C4-2B (cell line): ENCODE results near the gene OR6X1.
"Not testable (repeated sequence)": the region's sequence is repeated elsewhere in the genome, so short reads cannot be mapped to it uniquely, and the experiment has no call there.

Experiments used
- H3K27ac ChIP-seq: fragments of 450-650 bp; 2 replicates; pipeline ENCODE4 v1.5.1; 2017
- CTCF ChIP-seq: fragments of 450-650 bp; conservative IDR thresholded peaks from 2 replicates; pipeline ENCODE4 v1.5.1; 2017; ENCODE audit warnings: mild to moderate bottlenecking
- ZFX ChIP-seq: fragments of 450-650 bp; IDR thresholded peaks from 2 replicates; pipeline ENCODE4 v1.6.1; 2017

The OR6X1 gene

GRCh38 chr11:123718469-123718868 lies 35.8 kb downstream of the OR6X1 start:
- H3K27ac ChIP-seq = no peak overlapping the region
- TF ChIP-seq ZFX (no peak), CTCF (no peak)

- H3K27ac ChIP-seq = no peak overlapping the region
- TF ChIP-seq ZFX = no peak
- no peak for TF ChIP-seq CTCF
These were observed 36.3 kb downstream of the OR6X1 start for GRCh38 chr11:123718063-123718462.

- H3K27ac ChIP-seq = not testable (repeated sequence)
These were observed 41.7 kb downstream of the OR6X1 start for GRCh38 chr11:123712627-123713026.

GRCh38 chr11:123707606-123708205 lies 46.6 kb downstream of the OR6X1 start:
- TF ChIP-seq ZFX (no peak), CTCF (peak; percentile 86)
- no peak overlapping the region for H3K27ac ChIP-seq

GRCh38 chr11:123707206-123707605 lies 47.1 kb downstream of the OR6X1 start:
- H3K27ac ChIP-seq = no peak overlapping the region
- TF ChIP-seq ZFX = no peak
- TF ChIP-seq CTCF = no peak

GRCh38 chr11:123704341-123704740 lies 50.0 kb downstream of the OR6X1 start:
- TF ChIP-seq CTCF (no peak), ZFX (no peak)
- H3K27ac ChIP-seq = no peak overlapping the region
